Liver (tissue), 3 donors: ENCODE results near the gene GSPT1.

Experiments
- FOXA1 ChIP-seq: IDR thresholded peaks from 2 replicates; pipeline ENCODE4 v1.6.1; 2016; ENCODE audit warnings: antibody characterized with exemption
- HNF4A ChIP-seq, 2 donors: conservative IDR thresholded peaks; 2 replicates each; pipeline ENCODE4 v1.6.1; 2016; ENCODE audit warnings: antibody characterized with exemption in 2 of 2, mild to moderate bottlenecking in 2 of 2
- TF ChIP-seq, protein P1 (sequence below): fragments of 150-350 bp; IDR thresholded peaks from 2 replicates; pipeline ENCODE4 v1.5.1; 2017; ENCODE audit warnings: improper control_type of control experiment, low read depth, low read length; ENCODE audit not compliant: missing input control
- donor health status: healthy.
- donor health status: healthy.

DNA sequence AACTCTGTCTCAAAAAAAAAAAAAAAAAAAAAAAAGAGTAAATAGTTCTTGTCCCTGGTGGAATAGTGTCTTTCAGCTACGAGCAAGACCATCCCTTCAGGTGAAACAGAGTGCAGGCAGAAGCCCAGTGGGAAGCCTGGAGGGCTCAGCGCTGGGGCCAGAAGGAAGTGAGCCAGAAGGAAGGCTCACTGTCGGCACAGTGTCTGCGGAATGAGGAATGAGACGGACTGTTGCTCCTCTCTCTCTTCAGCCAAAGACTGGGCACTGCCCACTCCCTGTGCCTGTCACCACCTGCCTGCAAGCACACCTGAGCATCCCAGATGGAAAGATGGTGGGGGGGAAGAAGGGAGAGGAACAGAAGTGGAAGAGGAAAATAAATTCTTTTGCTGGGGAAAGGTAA is 71.9 kb downstream of the GSPT1 start:
- TF ChIP-seq, protein P1, sequence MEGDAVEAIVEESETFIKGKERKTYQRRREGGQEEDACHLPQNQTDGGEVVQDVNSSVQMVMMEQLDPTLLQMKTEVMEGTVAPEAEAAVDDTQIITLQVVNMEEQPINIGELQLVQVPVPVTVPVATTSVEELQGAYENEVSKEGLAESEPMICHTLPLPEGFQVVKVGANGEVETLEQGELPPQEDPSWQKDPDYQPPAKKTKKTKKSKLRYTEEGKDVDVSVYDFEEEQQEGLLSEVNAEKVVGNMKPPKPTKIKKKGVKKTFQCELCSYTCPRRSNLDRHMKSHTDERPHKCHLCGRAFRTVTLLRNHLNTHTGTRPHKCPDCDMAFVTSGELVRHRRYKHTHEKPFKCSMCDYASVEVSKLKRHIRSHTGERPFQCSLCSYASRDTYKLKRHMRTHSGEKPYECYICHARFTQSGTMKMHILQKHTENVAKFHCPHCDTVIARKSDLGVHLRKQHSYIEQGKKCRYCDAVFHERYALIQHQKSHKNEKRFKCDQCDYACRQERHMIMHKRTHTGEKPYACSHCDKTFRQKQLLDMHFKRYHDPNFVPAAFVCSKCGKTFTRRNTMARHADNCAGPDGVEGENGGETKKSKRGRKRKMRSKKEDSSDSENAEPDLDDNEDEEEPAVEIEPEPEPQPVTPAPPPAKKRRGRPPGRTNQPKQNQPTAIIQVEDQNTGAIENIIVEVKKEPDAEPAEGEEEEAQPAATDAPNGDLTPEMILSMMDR = no peak
- TF ChIP-seq HNF4A (conservative IDR thresholded peaks at IDR 0.05) (no peak), FOXA1 (no peak)
